GM18519 (cell line): Measurements from ENCODE around the gene SPDYE1.

Experiments
- ATAC-seq: cut with Tn5 transposase; IDR thresholded peaks from one replicate; pipeline ENCODE4 v1.9.1; 2021; ENCODE audit warnings: mild to moderate bottlenecking, moderate library complexity; ENCODE audit not compliant: unreplicated experiment, low FRiP score

SPDYE1 gene

GRCh38 chr7:44059219-44060090 lies 61.8 kb downstream of the SPDYE1 start:
- ATAC-seq, result peak; percentile 62
